NCI-H526 treated with DMSO at 0.1 percent for 48 hours (cell line): ENCODE data around the gene CHMP4B.
"Not testable (repeated sequence)": the region's sequence is repeated elsewhere in the genome, so short reads cannot be mapped to it uniquely, and the experiment has no call there.

Experiments used
- DNase-seq: peaks from one replicate; lab custom pipeline; 2025; lab: John Stamatoyannopoulos, UW

Gene CHMP4B

GRCh38 chr20:33789858-33790182 lies 21.3 kb upstream of the CHMP4B start:
- DNase-seq, result no peak

GRCh38 chr20:33790566-33790965 lies 20.6 kb upstream of the CHMP4B start:
- no peak for DNase-seq

GRCh38 chr20:33791021-33791420 lies 20.1 kb upstream of the CHMP4B start:
- DNase-seq, result no peak

GRCh38 chr20:33791540-33791939 lies 19.6 kb upstream of the CHMP4B start:
- DNase-seq, result no peak

- DNase-seq, result no peak
These were observed 19.1 kb upstream of the CHMP4B start for GRCh38 chr20:33791959-33792597.

GRCh38 chr20:33792598-33792989 lies 18.6 kb upstream of the CHMP4B start:
- DNase-seq, result not testable (repeated sequence)

- no peak for DNase-seq
These were observed 17.9 kb upstream of the CHMP4B start for GRCh38 chr20:33793011-33793931.

GRCh38 chr20:33796263-33796906 lies 14.8 kb upstream of the CHMP4B start:
- peak; percentile 91 for DNase-seq

- DNase-seq, result no peak
These were observed 14.1 kb upstream of the CHMP4B start for GRCh38 chr20:33796907-33797544.

GRCh38 chr20:33798444-33798843 lies 12.7 kb upstream of the CHMP4B start:
- DNase-seq, result no peak

GRCh38 chr20:33803921-33804337 lies 7.2 kb upstream of the CHMP4B start:
- no peak for DNase-seq

GRCh38 chr20:33808388-33808787 lies 2.8 kb upstream of the CHMP4B start:
- no peak for DNase-seq

GRCh38 chr20:33810259-33810658 lies 889 bp upstream of the CHMP4B start:
- DNase-seq, result no peak

- peak; percentile 23 for DNase-seq
These were observed 616 bp downstream of the CHMP4B start for GRCh38 chr20:33811776-33812151.

GRCh38 chr20:33812152-33812849 lies 1.2 kb downstream of the CHMP4B start:
- no peak for DNase-seq

- no peak for DNase-seq
These were observed 1.8 kb downstream of the CHMP4B start for GRCh38 chr20:33812908-33813462.

GRCh38 chr20:33814238-33814712 lies 3.1 kb downstream of the CHMP4B start:
- DNase-seq, result no peak

- DNase-seq, result no peak
These were observed 4.5 kb downstream of the CHMP4B start for GRCh38 chr20:33815671-33816070.

GRCh38 chr20:33816191-33816590 lies 5.0 kb downstream of the CHMP4B start:
- no peak for DNase-seq

- DNase-seq, result no peak
These were observed 6.3 kb downstream of the CHMP4B start for GRCh38 chr20:33817411-33817810.

- no peak for DNase-seq
These were observed 8.3 kb downstream of the CHMP4B start for GRCh38 chr20:33819456-33819855.
